Neuron (in vitro differentiated cells): Measurements from ENCODE around the gene DEFB108B.
"Not testable (repeated sequence)": the region's sequence is repeated elsewhere in the genome, so short reads cannot be mapped to it uniquely, and the experiment has no call there.

Experiments
- H2AFZ ChIP-seq: one replicate; pipeline ENCODE4 v1.6.1; 2013; ENCODE audit warnings: low read depth, mild to moderate bottlenecking, inconsistent platforms, low read length, moderate library complexity
- H3K27me3 ChIP-seq: one replicate; pipeline ENCODE4 v1.6.1; 2013; ENCODE audit warnings: low read length; ENCODE audit not compliant: insufficient read depth
- H3K36me3 ChIP-seq: one replicate; pipeline ENCODE4 v1.6.1; 2013; ENCODE audit warnings: low read length; ENCODE audit not compliant: insufficient read depth
- H3K4me1 ChIP-seq: one replicate; pipeline ENCODE4 v1.6.1; 2013; ENCODE audit warnings: low read length; ENCODE audit not compliant: insufficient read depth
- H3K4me3 ChIP-seq: 2 replicates; pipeline ENCODE4 v1.5.1; 2013; ENCODE audit warnings: mild to moderate bottlenecking, low read length, moderate library complexity
- H3K9me3 ChIP-seq: one replicate; pipeline ENCODE4 v1.6.1; 2013; ENCODE audit warnings: low read length

The DEFB108B gene, protein sequence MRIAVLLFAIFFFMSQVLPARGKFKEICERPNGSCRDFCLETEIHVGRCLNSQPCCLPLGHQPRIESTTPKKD

GRCh38 chr11:71832811-71833210, at the start of gene DEFB108B:
DEFB108B (plus strand) TSS chr11:71833200; CDS start chr11:71833200, 0 bp downstream.
- H3K4me1 ChIP-seq, H3K9me3 ChIP-seq, H3K36me3 ChIP-seq, H3K4me3 ChIP-seq, H3K27me3 ChIP-seq, H2AFZ ChIP-seq: not testable (repeated sequence)

DNA sequence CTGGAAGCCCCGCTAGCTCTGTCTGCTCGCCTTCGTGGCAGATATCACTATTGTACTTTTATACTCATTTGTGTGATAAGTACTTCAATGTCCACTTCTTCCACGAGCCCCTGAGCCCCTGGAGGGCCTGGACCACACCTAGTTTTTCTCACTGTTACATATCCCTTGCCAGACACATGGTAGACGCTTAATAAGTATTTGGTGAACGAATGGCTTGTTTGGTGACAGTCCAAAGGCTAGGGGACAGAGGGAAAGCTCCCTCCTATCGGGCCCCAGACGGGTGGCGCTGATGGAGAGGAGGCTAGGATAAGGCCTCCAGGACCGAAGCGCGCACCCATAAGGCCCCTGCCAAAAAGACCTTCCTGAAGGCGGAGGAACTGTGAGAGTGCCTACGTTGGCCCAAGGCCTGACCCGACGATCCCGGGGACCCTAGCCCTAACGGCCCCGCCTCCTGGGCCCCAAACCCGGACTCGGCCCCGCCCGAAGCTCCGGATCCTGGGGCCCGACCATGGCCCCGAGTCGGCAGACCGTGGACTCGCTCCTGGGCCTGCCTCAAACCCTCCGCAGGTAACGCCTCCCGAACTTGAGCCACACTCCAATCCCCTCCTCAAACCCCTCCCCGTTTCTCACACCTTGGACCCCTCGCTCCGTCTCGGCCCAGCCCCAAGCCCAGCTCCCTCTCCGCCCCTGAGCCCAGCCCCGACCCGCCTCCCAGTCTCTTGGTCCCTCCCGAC, 46.7 kb upstream of the DEFB108B start:
- peak overlapping the region; percentile 89 for H2AFZ ChIP-seq
- H3K27me3 ChIP-seq, H3K4me1 ChIP-seq, H3K36me3 ChIP-seq, H3K9me3 ChIP-seq: not testable (repeated sequence)
- peak overlapping the region; percentile 68 for H3K4me3 ChIP-seq

DNA sequence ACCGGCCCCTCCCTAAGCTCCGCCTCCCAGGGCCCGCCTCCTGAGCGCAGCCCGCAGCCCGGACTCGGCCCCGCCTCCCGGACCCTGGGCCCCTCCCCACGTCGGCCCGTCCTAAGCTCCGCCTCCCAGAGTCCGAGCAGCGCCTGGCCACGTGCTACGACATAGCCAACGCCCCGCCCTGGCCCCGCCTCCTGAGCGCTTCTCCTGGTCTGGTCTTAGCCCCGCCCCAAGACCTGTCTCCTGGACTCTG, 46.2 kb upstream of the DEFB108B start:
- Histone ChIP-seq H2AFZ (peak overlapping the region; percentile 89), H3K4me3 (peak overlapping the region; percentile 68)
- H3K27me3 ChIP-seq, H3K4me1 ChIP-seq, H3K9me3 ChIP-seq, H3K36me3 ChIP-seq: not testable (repeated sequence)

GRCh38 chr11:71787098-71787823, 45.7 kb upstream of the DEFB108B start:
- H2AFZ ChIP-seq: peak overlapping the region; percentile 76
- peaks cover 2% of the 10 kb centered on the region for H3K4me1 ChIP-seq
- H3K36me3 ChIP-seq: no peaks in the 10 kb centered on the region
- H3K4me3 ChIP-seq: peak overlapping the region; percentile 68
- H3K27me3 ChIP-seq: no peaks in the 10 kb centered on the region
- H3K9me3 ChIP-seq: no peaks in the 10 kb centered on the region

DNA sequence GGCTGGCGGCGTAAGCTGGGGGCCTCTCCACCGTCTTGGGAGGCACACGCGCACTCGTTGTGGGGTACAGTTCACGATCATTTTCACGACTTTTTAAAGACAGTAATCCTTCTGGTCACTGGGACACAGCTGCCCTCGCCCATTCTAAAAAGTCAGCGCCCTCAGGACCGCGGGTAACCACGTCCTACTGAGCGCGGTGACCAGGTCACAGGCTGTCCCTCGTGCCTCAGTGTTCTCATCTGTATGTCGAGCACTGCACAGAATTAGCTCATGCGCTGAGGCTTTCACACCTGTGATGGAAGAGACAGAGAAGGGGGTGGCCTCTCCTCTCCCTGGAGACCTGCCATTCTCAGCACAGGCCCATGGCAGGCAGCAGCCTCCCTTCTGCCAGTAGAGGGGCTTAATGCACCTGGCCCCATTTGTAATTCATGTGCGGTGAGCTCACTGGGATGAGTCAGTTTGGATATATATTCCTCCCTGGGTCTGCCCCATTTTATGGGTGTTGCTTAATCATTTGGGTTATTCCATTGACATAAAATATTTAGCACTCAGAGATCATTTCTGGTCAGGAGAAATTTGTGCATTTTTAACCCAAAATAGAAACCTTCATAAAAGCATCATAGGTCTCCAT, 45.1 kb upstream of the DEFB108B start:
- H3K9me3 ChIP-seq, H3K4me1 ChIP-seq, H3K36me3 ChIP-seq, H3K27me3 ChIP-seq: not testable (repeated sequence)
- peak overlapping the region; percentile 68 for H3K4me3 ChIP-seq
- H2AFZ ChIP-seq: peak overlapping the region; percentile 76

- not testable (repeated sequence) for H3K9me3 ChIP-seq, H2AFZ ChIP-seq, H3K4me1 ChIP-seq, H3K36me3 ChIP-seq, H3K27me3 ChIP-seq, H3K4me3 ChIP-seq
Measured at GRCh38 chr11:71789444-71790196, 43.4 kb upstream of the DEFB108B start.

GRCh38 chr11:71791111-71791510, 41.9 kb upstream of the DEFB108B start:
- not testable (repeated sequence) for H3K36me3 ChIP-seq, H3K4me1 ChIP-seq, H2AFZ ChIP-seq, H3K9me3 ChIP-seq, H3K4me3 ChIP-seq, H3K27me3 ChIP-seq

GRCh38 chr11:71792621-71793235, 40.3 kb upstream of the DEFB108B start:
- not testable (repeated sequence) for H3K36me3 ChIP-seq, H3K9me3 ChIP-seq, H3K4me3 ChIP-seq, H3K4me1 ChIP-seq, H2AFZ ChIP-seq, H3K27me3 ChIP-seq

GRCh38 chr11:71794386-71795040, 38.5 kb upstream of the DEFB108B start:
- not testable (repeated sequence) for H3K9me3 ChIP-seq, H3K4me1 ChIP-seq, H3K27me3 ChIP-seq, H2AFZ ChIP-seq, H3K36me3 ChIP-seq, H3K4me3 ChIP-seq

GRCh38 chr11:71795236-71795635, 37.8 kb upstream of the DEFB108B start:
- H3K4me1 ChIP-seq, H3K36me3 ChIP-seq, H3K27me3 ChIP-seq, H3K9me3 ChIP-seq, H2AFZ ChIP-seq, H3K4me3 ChIP-seq: not testable (repeated sequence)

- H3K27me3 ChIP-seq, H3K4me1 ChIP-seq, H3K36me3 ChIP-seq, H3K9me3 ChIP-seq, H2AFZ ChIP-seq, H3K4me3 ChIP-seq: not testable (repeated sequence)
Measured at GRCh38 chr11:71796016-71796415, 37.0 kb upstream of the DEFB108B start.

DNA sequence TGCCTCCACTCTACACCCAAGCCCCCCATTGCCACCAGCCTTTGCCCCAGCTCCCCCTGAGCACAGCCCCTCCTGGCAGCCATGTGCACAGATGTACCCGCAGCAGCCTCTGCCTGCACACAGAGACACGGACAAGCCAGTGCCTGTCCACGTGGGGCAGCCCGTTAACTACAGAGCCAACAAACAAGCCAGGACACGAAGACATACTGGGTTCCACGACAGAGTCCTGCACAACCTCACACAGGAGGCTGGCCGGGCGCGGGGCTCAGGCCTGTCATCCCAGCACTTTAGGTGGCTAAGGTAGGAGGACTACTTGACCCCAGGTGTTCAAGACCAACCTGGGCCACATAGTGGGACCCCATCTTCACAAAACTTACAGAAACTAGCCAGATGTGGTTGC, 36.2 kb upstream of the DEFB108B start:
- H2AFZ ChIP-seq, H3K36me3 ChIP-seq, H3K9me3 ChIP-seq, H3K4me3 ChIP-seq, H3K27me3 ChIP-seq, H3K4me1 ChIP-seq: not testable (repeated sequence)
